ENCODE measurements around the gene ATP9B. TPM values are rescaled to one million over a fixed set of nuclear protein-coding genes. Genes with fewer than 3 reads are reported as not detected.
A peak's percentile ranks its signal among the peaks of the same experiment; 100 is the strongest.

Gene ATP9B
- total RNA-seq, 3 donors from 2014 or later (not counting 1 experiment from before 2014, with no cell fraction given) = 66.0 to 78.9 (median 68.0) TPM

GRCh38 chr18:79229431-79229830, 160.2 kb downstream of the ATP9B start:
- ATAC-seq (no peak), DNase-seq (no peak)
- no peaks in the 10 kb centered on the region for H3K36me3 ChIP-seq (ENCODE audit: control insufficient read depth, insufficient read depth, low read length)
- H3K4me3 ChIP-seq (ENCODE audit: low read length) = no peak overlapping the region
- Mint-ChIP-seq H3K4me3 (no peak overlapping the region), H3K4me1 (peaks cover 16 to 33% of the 10 kb centered on the region in 2 donors), H3K27me3 (ENCODE audit: low read depth in 2 of 2) (no peaks in the 10 kb centered on the region), H3K9me3 (no peaks in the 10 kb centered on the region), H3K27ac (no peak overlapping the region), H3K36me3 (no peaks in the 10 kb centered on the region)
- intact Hi-C loops (cut with micrococcal nuclease) = no loop called here
- H3K4me1 ChIP-seq (ENCODE audit: control insufficient read depth, insufficient read depth, low read length) = no peaks in the 10 kb centered on the region
- 100% methylated on average over 6 of the region's 6 CpGs for WGBS (ENCODE audit: insufficient coverage)
- H3K27me3 ChIP-seq (ENCODE audit: control insufficient read depth, insufficient read depth, low read length) = no peaks in the 10 kb centered on the region
- no peak overlapping the region for H3K27ac ChIP-seq (ENCODE audit: low read length)
- TF ChIP-seq CTCF (IDR thresholded peaks at IDR 0.05) = no peak
- H3K9me3 ChIP-seq (ENCODE audit: control insufficient read depth, insufficient read depth, low read length) = no peaks in the 10 kb centered on the region

- H3K9me3 ChIP-seq (ENCODE audit: control insufficient read depth, insufficient read depth, low read length) = no peaks in the 10 kb centered on the region
- H3K4me1 ChIP-seq (ENCODE audit: control insufficient read depth, insufficient read depth, low read length) = no peaks in the 10 kb centered on the region
- no peaks in the 10 kb centered on the region for H3K27me3 ChIP-seq (ENCODE audit: control insufficient read depth, insufficient read depth, low read length)
- intact Hi-C loops (cut with micrococcal nuclease) = no loop called here
- H3K36me3 ChIP-seq (ENCODE audit: control insufficient read depth, insufficient read depth, low read length) = no peaks in the 10 kb centered on the region
- Mint-ChIP-seq H3K27me3 (ENCODE audit: low read depth in 2 of 2) (no peaks in the 10 kb centered on the region), H3K4me1 (peaks cover 0 to 33% of the 10 kb centered on the region in 2 donors), H3K27ac (no peak overlapping the region), H3K9me3 (no peaks in the 10 kb centered on the region), H3K36me3 (no peaks in the 10 kb centered on the region), H3K4me3 (no peak overlapping the region)
- TF ChIP-seq CTCF (IDR thresholded peaks at IDR 0.05) = no peak
- ATAC-seq = peak in 2 of 3 donors; percentile 39 to 45
- no peak overlapping the region for H3K27ac ChIP-seq (ENCODE audit: low read length)
- no peak overlapping the region for H3K4me3 ChIP-seq (ENCODE audit: low read length)
- WGBS (ENCODE audit: insufficient coverage) = 79% methylated on average over 12 of the region's 14 CpGs
- DNase-seq = no peak
Observed at GRCh38 chr18:79234438-79234837, 165.2 kb downstream of the ATP9B start.

- Histone ChIP-seq H3K4me3 (ENCODE audit: low read length) (no peak overlapping the region), H3K4me1 (ENCODE audit: control insufficient read depth, insufficient read depth, low read length) (no peaks in the 10 kb centered on the region), H3K36me3 (ENCODE audit: control insufficient read depth, insufficient read depth, low read length) (no peaks in the 10 kb centered on the region), H3K27ac (ENCODE audit: low read length) (no peak overlapping the region), H3K9me3 (ENCODE audit: control insufficient read depth, insufficient read depth, low read length) (no peaks in the 10 kb centered on the region), H3K27me3 (ENCODE audit: control insufficient read depth, insufficient read depth, low read length) (no peaks in the 10 kb centered on the region)
- no peaks in the 10 kb centered on the region for H3K27me3 Mint-ChIP-seq (ENCODE audit: low read depth in 2 of 2)
- ATAC-seq (no peak), DNase-seq (no peak)
- no peak overlapping the region for H3K27ac Mint-ChIP-seq
- WGBS (ENCODE audit: insufficient coverage) = 97% methylated on average over 12 of the region's 12 CpGs
- H3K4me1 Mint-ChIP-seq = peaks cover 5 to 20% of the 10 kb centered on the region in 2 donors
- no peaks in the 10 kb centered on the region for H3K36me3 Mint-ChIP-seq
- intact Hi-C loops (cut with micrococcal nuclease) = loop anchor here (10.0 kb wide), 1 partner anchor 255 kb away; no protein-coding TSS in a partner anchor
- no peak for TF ChIP-seq CTCF (IDR thresholded peaks at IDR 0.05)
- H3K9me3 Mint-ChIP-seq = no peaks in the 10 kb centered on the region
- no peak overlapping the region for H3K4me3 Mint-ChIP-seq
Observed at GRCh38 chr18:79239631-79240030, 170.4 kb downstream of the ATP9B start.

- Histone ChIP-seq H3K9me3 (ENCODE audit: control insufficient read depth, insufficient read depth, low read length) (no peaks in the 10 kb centered on the region), H3K27ac (ENCODE audit: low read length) (no peak overlapping the region), H3K4me1 (ENCODE audit: control insufficient read depth, insufficient read depth, low read length) (peaks cover 6% of the 10 kb centered on the region), H3K27me3 (ENCODE audit: control insufficient read depth, insufficient read depth, low read length) (no peaks in the 10 kb centered on the region), H3K36me3 (ENCODE audit: control insufficient read depth, insufficient read depth, low read length) (no peaks in the 10 kb centered on the region), H3K4me3 (ENCODE audit: low read length) (no peak overlapping the region)
- intact Hi-C loops (cut with micrococcal nuclease) = loop anchor here (10.0 kb wide), 1 partner anchor 257 kb away; no protein-coding TSS in a partner anchor
- Mint-ChIP-seq H3K27ac (no peak overlapping the region), H3K4me3 (no peak overlapping the region), H3K4me1 (peaks cover 10 to 20% of the 10 kb centered on the region in 2 donors), H3K36me3 (no peaks in the 10 kb centered on the region), H3K27me3 (ENCODE audit: low read depth in 2 of 2) (no peaks in the 10 kb centered on the region), H3K9me3 (no peaks in the 10 kb centered on the region)
- no peak for DNase-seq
- WGBS (ENCODE audit: insufficient coverage) = 96% methylated on average over 8 of the region's 8 CpGs
- no peak for TF ChIP-seq CTCF (IDR thresholded peaks at IDR 0.05)
- ATAC-seq = no peak
Observed at GRCh38 chr18:79241755-79242154, 172.6 kb downstream of the ATP9B start.

Measured in natural killer cell (primary cell).